ENCODE data around the gene ATP11B.

The ATP11B gene

DNA sequence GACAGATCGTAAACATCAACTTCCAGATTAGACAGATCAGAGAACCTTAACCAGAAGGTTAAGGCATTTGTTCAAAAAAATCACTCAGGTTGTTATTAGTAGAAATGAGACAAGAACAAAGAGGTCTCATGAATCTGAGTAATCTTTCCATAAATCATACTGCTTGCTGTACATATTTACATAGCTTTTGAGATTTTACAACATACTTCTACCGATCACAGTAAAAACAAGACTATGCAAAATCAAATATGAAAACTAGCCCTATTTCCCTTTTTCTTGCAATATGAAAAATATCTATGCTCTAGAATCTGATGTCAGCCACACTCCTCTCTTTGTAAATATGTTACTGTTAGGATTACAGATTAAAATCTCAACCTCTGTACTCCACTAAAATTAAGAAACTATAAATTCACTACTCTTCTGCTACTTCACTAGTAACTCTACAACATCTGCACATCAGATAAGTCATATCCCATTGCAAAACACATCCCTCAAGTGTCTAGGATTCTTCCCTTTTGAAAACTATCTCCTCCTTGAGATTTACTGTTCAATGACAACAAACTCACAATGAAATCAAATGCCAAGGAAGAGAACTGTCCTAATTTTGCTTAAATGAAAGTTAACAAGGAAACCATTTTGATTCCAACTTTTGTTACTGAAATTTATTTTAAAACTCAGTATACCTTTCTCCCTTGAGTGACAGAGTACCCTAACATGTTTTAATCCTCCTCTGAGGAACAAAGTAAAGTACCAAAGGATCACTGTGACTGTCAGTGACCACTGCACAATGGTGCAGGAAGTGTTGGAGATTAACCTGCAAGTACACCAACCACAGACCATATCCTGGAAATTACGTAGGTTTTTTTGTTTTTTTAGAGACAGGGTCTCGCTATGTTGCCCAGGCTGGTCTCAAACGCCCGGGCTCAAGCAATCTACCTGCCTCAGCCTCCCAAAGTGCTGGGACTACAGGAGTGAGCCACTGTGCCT, 174.2 kb downstream of the ATP11B start:
- H3K9me2 ChIP-seq (replicated peaks; ENCODE audit: control insufficient read depth, low read length), result no peaks in the 10 kb centered on the region
- peak overlapping the region; percentile 24 for H3K4me3 ChIP-seq (ENCODE audit: low read length)
- H4K20me1 ChIP-seq (ENCODE audit: control insufficient read depth, insufficient read depth, low read depth, low read length), result peaks cover 10% of the 10 kb centered on the region
- H3K79me2 ChIP-seq (ENCODE audit: control insufficient read depth, low read length), result peaks cover 86% of the 10 kb centered on the region
- peak overlapping the region; percentile 42 for H3K4me2 ChIP-seq (ENCODE audit: low read length)
- peak overlapping the region; percentile 7; the same call in 1 of the 2 replicates for H3K27ac ChIP-seq (ENCODE audit: low read depth, low read length)
- peaks cover 38% of the 10 kb centered on the region for H3K4me1 ChIP-seq (ENCODE audit: control insufficient read depth, low read length)
- peaks cover 25% of the 10 kb centered on the region for H3K36me3 ChIP-seq (ENCODE audit: control insufficient read depth, low read length)
- no peaks in the 10 kb centered on the region for H3F3A ChIP-seq (ENCODE audit: control insufficient read depth, insufficient read depth)
- no peaks in the 10 kb centered on the region for H3K9me3 ChIP-seq (ENCODE audit: control insufficient read depth, insufficient read depth, low read length)
- no peak for TF ChIP-seq EZH2phosphoT487 (IDR thresholded peaks at IDR 0.05; ENCODE audit: borderline replicate concordance, low read length)
- TF ChIP-seq, protein P1, sequence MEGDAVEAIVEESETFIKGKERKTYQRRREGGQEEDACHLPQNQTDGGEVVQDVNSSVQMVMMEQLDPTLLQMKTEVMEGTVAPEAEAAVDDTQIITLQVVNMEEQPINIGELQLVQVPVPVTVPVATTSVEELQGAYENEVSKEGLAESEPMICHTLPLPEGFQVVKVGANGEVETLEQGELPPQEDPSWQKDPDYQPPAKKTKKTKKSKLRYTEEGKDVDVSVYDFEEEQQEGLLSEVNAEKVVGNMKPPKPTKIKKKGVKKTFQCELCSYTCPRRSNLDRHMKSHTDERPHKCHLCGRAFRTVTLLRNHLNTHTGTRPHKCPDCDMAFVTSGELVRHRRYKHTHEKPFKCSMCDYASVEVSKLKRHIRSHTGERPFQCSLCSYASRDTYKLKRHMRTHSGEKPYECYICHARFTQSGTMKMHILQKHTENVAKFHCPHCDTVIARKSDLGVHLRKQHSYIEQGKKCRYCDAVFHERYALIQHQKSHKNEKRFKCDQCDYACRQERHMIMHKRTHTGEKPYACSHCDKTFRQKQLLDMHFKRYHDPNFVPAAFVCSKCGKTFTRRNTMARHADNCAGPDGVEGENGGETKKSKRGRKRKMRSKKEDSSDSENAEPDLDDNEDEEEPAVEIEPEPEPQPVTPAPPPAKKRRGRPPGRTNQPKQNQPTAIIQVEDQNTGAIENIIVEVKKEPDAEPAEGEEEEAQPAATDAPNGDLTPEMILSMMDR (IDR thresholded peaks at IDR 0.05; ENCODE audit: low read depth, low read length, poor library complexity, severe bottlenecking), result no peak
- H3K27me3 ChIP-seq (ENCODE audit: control insufficient read depth, low read length), result no peaks in the 10 kb centered on the region

DNA sequence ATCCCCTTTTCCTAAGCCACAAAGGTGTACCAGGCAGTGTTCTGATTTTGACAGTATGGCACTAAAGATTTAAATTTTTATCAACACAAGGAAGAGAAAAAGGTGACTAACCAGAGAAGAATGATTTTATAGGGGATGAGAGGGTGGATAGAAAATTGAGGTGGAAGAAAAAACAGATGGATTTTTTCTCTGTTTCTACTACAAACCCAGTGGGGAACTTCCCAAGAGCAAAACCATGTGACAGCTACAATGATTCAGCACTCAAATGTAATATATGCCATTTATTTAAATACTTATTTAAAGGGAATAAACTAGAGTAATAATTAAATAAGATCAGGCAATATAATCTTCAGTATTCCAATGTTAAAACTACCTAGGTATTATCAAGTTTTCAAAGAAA, 176.0 kb downstream of the ATP11B start:
- no peaks in the 10 kb centered on the region for H3F3A ChIP-seq (ENCODE audit: control insufficient read depth, insufficient read depth)
- peaks cover 6% of the 10 kb centered on the region for H4K20me1 ChIP-seq (ENCODE audit: control insufficient read depth, insufficient read depth, low read depth, low read length)
- TF ChIP-seq, protein P1 (IDR thresholded peaks at IDR 0.05; ENCODE audit: low read depth, low read length, poor library complexity, severe bottlenecking), result no peak
- TF ChIP-seq EZH2phosphoT487 (IDR thresholded peaks at IDR 0.05; ENCODE audit: borderline replicate concordance, low read length), result no peak
- no peaks in the 10 kb centered on the region for H3K9me2 ChIP-seq (replicated peaks; ENCODE audit: control insufficient read depth, low read length)
- peaks cover 44% of the 10 kb centered on the region for H3K4me1 ChIP-seq (ENCODE audit: control insufficient read depth, low read length)
- no peaks in the 10 kb centered on the region for H3K9me3 ChIP-seq (ENCODE audit: control insufficient read depth, insufficient read depth, low read length)
- no peak overlapping the region for H3K4me3 ChIP-seq (ENCODE audit: low read length)
- H3K4me2 ChIP-seq (ENCODE audit: low read length), result no peak overlapping the region
- H3K79me2 ChIP-seq (ENCODE audit: control insufficient read depth, low read length), result peaks cover 97% of the 10 kb centered on the region
- H3K36me3 ChIP-seq (ENCODE audit: control insufficient read depth, low read length), result peaks cover 9% of the 10 kb centered on the region
- H3K27me3 ChIP-seq (ENCODE audit: control insufficient read depth, low read length), result no peaks in the 10 kb centered on the region
- no peak overlapping the region for H3K27ac ChIP-seq (ENCODE audit: low read depth, low read length)

DNA sequence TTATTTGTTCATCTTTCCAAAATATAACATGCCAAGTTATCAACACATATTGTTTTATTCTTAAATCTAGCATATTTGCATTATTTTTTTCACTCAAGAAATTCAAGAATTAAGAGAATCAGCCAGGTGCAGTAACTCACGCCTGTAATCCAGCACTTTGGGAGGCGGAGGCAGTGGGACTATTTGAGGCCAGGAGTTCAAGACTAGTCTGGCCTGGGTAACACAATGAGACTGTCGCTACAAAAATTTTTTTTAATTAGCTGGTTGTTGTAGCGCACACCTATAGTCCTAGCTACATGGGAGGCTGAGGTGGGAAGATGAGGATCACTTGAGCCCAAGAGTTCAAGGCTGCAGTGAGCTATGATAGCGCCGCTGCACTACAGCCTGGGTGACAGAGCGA, 176.5 kb downstream of the ATP11B start:
- Histone ChIP-seq H3K79me2 (ENCODE audit: control insufficient read depth, low read length) (peaks cover 100% of the 10 kb centered on the region), H3K4me1 (ENCODE audit: control insufficient read depth, low read length) (peaks cover 44% of the 10 kb centered on the region), H3K27me3 (ENCODE audit: control insufficient read depth, low read length) (no peaks in the 10 kb centered on the region), H3K4me3 (ENCODE audit: low read length) (no peak overlapping the region), H3K4me2 (ENCODE audit: low read length) (no peak overlapping the region), H3K9me2 (replicated peaks; ENCODE audit: control insufficient read depth, low read length) (no peaks in the 10 kb centered on the region), H3F3A (ENCODE audit: control insufficient read depth, insufficient read depth) (no peaks in the 10 kb centered on the region), H4K20me1 (ENCODE audit: control insufficient read depth, insufficient read depth, low read depth, low read length) (peaks cover 6% of the 10 kb centered on the region), H3K36me3 (ENCODE audit: control insufficient read depth, low read length) (peaks cover 8% of the 10 kb centered on the region), H3K27ac (ENCODE audit: low read depth, low read length) (no peak overlapping the region), H3K9me3 (ENCODE audit: control insufficient read depth, insufficient read depth, low read length) (no peaks in the 10 kb centered on the region)
- TF ChIP-seq, protein P1 (IDR thresholded peaks at IDR 0.05; ENCODE audit: low read depth, low read length, poor library complexity, severe bottlenecking), result no peak
- TF ChIP-seq EZH2phosphoT487 (IDR thresholded peaks at IDR 0.05; ENCODE audit: borderline replicate concordance, low read length), result no peak
